ENCODE data around the gene CYYR1.

The CYYR1 gene

GRCh38 chr21:26425576-26425975 is 147.5 kb downstream of the CYYR1 start:
- DNase-seq, result no peak

GRCh38 chr21:26423511-26423910 is 149.6 kb downstream of the CYYR1 start:
- DNase-seq, result no peak

DNA sequence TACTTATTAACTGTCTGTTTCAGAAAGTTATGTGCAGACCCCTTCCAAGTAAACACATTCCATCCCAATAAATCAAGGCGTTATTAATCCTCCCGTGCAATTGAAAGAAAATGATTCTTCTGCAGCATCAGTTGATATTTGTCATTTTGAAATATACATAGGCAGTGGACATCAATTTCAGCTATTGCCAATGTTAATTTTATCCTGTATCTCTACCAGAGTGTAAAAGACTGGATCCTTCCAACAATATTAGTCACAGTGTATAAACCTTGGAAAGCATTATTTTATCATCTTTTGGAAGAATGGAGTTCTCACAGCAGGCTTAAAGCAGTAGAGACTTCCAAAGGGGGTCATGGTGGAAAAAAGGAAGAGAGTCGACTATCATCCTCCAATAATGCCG is 150.4 kb downstream of the CYYR1 start:
- DNase-seq, result no peak

GRCh38 chr21:26422138-26422537 is 150.9 kb downstream of the CYYR1 start:
- DNase-seq, result no peak

DNA sequence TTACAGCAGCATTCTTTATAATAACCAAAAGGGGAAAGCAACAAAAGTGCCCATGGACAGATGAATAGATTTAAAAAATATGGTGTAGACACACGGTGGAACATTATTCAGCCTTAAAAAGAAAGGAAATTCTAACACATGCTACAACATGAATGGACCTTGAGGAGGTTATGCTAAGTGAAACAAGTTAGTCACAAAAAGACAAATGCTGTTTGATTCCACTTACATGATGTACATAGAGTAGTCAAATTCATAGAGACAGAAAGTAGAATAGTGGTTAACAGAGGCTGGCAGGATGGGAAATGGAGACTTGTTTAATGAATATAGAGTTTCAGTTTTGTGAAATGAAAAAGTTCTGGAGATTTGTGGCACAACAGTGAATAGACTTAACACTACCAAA is 151.4 kb downstream of the CYYR1 start:
- no peak for DNase-seq

Measured in T-helper 9 cell (primary cell).